ENCODE measurements around the gene CHST13.

GRCh38 chr3:126537116-126537729, 13.3 kb downstream of the CHST13 start:
- TF ChIP-seq REST (IDR thresholded peaks at IDR 0.05; ENCODE audit: low read depth): no peak
- no peak for TF ChIP-seq EZH2phosphoT487 (IDR thresholded peaks at IDR 0.05; ENCODE audit: borderline replicate concordance)

Measured in HCT116 (cell line).